Tibial nerve (tissue), 4 donors: Measurements from ENCODE around the gene ZNF324B.

ENCODE experiments used
- EP300 ChIP-seq, 2 donors: sonication (generic); formaldehyde crosslinking; IDR thresholded peaks; one replicate each; pipeline ENCODE4 v1.6.1; 2017; ENCODE audit warnings: antibody characterized with exemption in 2 of 2, mild to moderate bottlenecking in 1 of 2
- TF ChIP-seq, protein P1 (sequence below), 5 experiments: fragments of 200-600 bp in 3 of 5; fragments of 450-650 bp in 2 of 5; sonication (generic) in 3 of 5; IDR thresholded peaks; one replicate each; pipeline ENCODE4 v1.5.1; 2016 to 2019; ENCODE audit warnings: antibody characterized with exemption in 5 of 5, mild to moderate bottlenecking in 3 of 5, moderate library complexity in 2 of 5

DNA sequence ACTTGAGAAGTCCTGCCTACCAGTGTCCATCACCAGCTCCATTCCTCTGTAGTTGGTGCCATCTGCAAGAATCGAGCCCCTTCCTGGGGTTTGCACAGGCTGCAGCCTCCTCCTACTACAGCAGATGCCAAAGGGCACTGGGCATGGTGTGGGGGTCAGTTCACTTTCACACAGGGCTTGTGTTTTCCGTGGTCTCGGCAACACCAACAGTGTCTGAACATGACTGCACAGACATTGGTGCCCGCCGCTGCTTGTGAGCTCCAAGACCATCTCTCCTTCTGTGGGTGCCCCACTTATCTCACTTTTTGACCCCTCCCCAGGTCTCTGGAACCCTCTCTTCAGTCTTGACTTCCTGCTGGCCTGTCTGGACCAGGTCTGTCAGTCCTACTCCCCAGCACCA is 40.0 kb downstream of the ZNF324B start:
- TF ChIP-seq, protein P1, sequence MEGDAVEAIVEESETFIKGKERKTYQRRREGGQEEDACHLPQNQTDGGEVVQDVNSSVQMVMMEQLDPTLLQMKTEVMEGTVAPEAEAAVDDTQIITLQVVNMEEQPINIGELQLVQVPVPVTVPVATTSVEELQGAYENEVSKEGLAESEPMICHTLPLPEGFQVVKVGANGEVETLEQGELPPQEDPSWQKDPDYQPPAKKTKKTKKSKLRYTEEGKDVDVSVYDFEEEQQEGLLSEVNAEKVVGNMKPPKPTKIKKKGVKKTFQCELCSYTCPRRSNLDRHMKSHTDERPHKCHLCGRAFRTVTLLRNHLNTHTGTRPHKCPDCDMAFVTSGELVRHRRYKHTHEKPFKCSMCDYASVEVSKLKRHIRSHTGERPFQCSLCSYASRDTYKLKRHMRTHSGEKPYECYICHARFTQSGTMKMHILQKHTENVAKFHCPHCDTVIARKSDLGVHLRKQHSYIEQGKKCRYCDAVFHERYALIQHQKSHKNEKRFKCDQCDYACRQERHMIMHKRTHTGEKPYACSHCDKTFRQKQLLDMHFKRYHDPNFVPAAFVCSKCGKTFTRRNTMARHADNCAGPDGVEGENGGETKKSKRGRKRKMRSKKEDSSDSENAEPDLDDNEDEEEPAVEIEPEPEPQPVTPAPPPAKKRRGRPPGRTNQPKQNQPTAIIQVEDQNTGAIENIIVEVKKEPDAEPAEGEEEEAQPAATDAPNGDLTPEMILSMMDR (IDR thresholded peaks at IDR 0.05) = no peak
- no peak for TF ChIP-seq EP300 (IDR thresholded peaks at IDR 0.05)
